GM21825 (cell line): Measurements from ENCODE around the gene BLNK.
A peak's percentile ranks its signal among the peaks of the same experiment; 100 is the strongest.
"Not testable (repeated sequence)": the region's sequence is repeated elsewhere in the genome, so short reads cannot be mapped to it uniquely, and the experiment has no call there.

ENCODE experiments used
- ATAC-seq: cut with Tn5 transposase; IDR thresholded peaks from one replicate; pipeline ENCODE4 v1.9.1; 2021; ENCODE audit warnings: mild to moderate bottlenecking, moderate library complexity; ENCODE audit not compliant: unreplicated experiment

Gene BLNK

GRCh38 chr10:96230527-96230926, 40.8 kb downstream of the BLNK start:
- no peak for ATAC-seq

- peak; percentile 44 for ATAC-seq
Measured at GRCh38 chr10:96229568-96230030, 41.8 kb downstream of the BLNK start.

- no peak for ATAC-seq
Measured at GRCh38 chr10:96228408-96228994, 42.9 kb downstream of the BLNK start.

GRCh38 chr10:96227206-96227605, 44.2 kb downstream of the BLNK start:
- no peak for ATAC-seq

GRCh38 chr10:96225119-96225518, 46.2 kb downstream of the BLNK start:
- ATAC-seq = no peak

- no peak for ATAC-seq
Measured at GRCh38 chr10:96222908-96223307, 48.5 kb downstream of the BLNK start.

- ATAC-seq = no peak
Measured at GRCh38 chr10:96222441-96222840, 48.9 kb downstream of the BLNK start.

- ATAC-seq = no peak
Measured at GRCh38 chr10:96218826-96219225, 52.5 kb downstream of the BLNK start.

- no peak for ATAC-seq
Measured at GRCh38 chr10:96217711-96218110, 53.7 kb downstream of the BLNK start.

GRCh38 chr10:96216775-96217174, 54.6 kb downstream of the BLNK start:
- ATAC-seq = no peak

GRCh38 chr10:96212911-96213310, 58.5 kb downstream of the BLNK start:
- ATAC-seq = no peak

- ATAC-seq = no peak
Measured at GRCh38 chr10:96211764-96212163, 59.6 kb downstream of the BLNK start.

GRCh38 chr10:96208946-96209345, 62.4 kb downstream of the BLNK start:
- no peak for ATAC-seq

GRCh38 chr10:96208271-96208670, 63.1 kb downstream of the BLNK start:
- peak; percentile 70 for ATAC-seq

GRCh38 chr10:96205580-96205979, 65.8 kb downstream of the BLNK start:
- ATAC-seq = no peak

- no peak for ATAC-seq
Measured at GRCh38 chr10:96201525-96201924, 69.8 kb downstream of the BLNK start.

GRCh38 chr10:96189505-96189904, 81.9 kb downstream of the BLNK start:
- not testable (repeated sequence) for ATAC-seq

- no peak for ATAC-seq
Measured at GRCh38 chr10:96188916-96189315, 82.5 kb downstream of the BLNK start.

- no peak for ATAC-seq
Measured at GRCh38 chr10:96188421-96188820, 82.9 kb downstream of the BLNK start.

GRCh38 chr10:96176985-96177384, 94.4 kb downstream of the BLNK start:
- no peak for ATAC-seq

GRCh38 chr10:96172666-96173065, 98.7 kb downstream of the BLNK start:
- no peak for ATAC-seq

GRCh38 chr10:96170230-96170629, 101.1 kb downstream of the BLNK start:
- no peak for ATAC-seq

GRCh38 chr10:96168546-96168945, 102.8 kb downstream of the BLNK start:
- ATAC-seq = no peak
